Esophagus squamous epithelium (tissue), 4 donors: ENCODE measurements around the gene PELO.

Experiments used
- CTCF ChIP-seq, 6 experiments: fragments of 450-650 bp in 4 of 6; fragments of 200-600 bp in 2 of 6; sonication (generic) in 2 of 6; IDR thresholded peaks; one replicate each; pipeline ENCODE4 v1.5.1; 2016 to 2019; ENCODE audit warnings: antibody characterized with exemption in 6 of 6, mild to moderate bottlenecking in 4 of 6, moderate library complexity in 4 of 6
- POLR2A ChIP-seq, 4 donors: fragments of 450-650 bp; IDR thresholded peaks; one replicate each; pipeline ENCODE4 v1.6.1; 2017; ENCODE audit warnings: antibody characterized with exemption in 4 of 4, mild to moderate bottlenecking in 4 of 4, moderate library complexity in 3 of 4

GRCh38 chr5:52824827-52825226 lies 37.1 kb downstream of the PELO start:
- no peak for TF ChIP-seq CTCF (IDR thresholded peaks at IDR 0.05)
- no peak for TF ChIP-seq POLR2A (IDR thresholded peaks at IDR 0.05)
